ENCODE data around the gene PLEKHG4B. TPM values are rescaled to one million over a fixed set of nuclear protein-coding genes. Genes with fewer than 3 reads are reported as not detected.
A peak's percentile ranks its signal among the peaks of the same experiment; 100 is the strongest.

PLEKHG4B gene
- total RNA-seq, 4 donors from 2014 or later = 5.5 to 10.9 (median 7.1) TPM

GRCh38 chr5:189486-189885, 97.5 kb downstream of the PLEKHG4B start:
- intact Hi-C loops (cut with DNase I) = no loop called here
- DNase-seq = no peak
- Histone ChIP-seq H3K4me1 (peaks cover 14 to 25% of the 10 kb centered on the region in 2 donors), H3K4me3 (replicated peaks in 1 of 3) (no peak overlapping the region), H3K9me3 (no peaks in the 10 kb centered on the region), H3K27ac (no peak overlapping the region), H3K27me3 (no peaks in the 10 kb centered on the region), H3K36me3 (no peaks in the 10 kb centered on the region)
- WGBS, 2 donors = 92 to 96% methylated on average over 9 to 10 of the region's 10 CpGs
- no peak for TF ChIP-seq POLR2A (IDR thresholded peaks at IDR 0.05)
- TF ChIP-seq, protein P1, sequence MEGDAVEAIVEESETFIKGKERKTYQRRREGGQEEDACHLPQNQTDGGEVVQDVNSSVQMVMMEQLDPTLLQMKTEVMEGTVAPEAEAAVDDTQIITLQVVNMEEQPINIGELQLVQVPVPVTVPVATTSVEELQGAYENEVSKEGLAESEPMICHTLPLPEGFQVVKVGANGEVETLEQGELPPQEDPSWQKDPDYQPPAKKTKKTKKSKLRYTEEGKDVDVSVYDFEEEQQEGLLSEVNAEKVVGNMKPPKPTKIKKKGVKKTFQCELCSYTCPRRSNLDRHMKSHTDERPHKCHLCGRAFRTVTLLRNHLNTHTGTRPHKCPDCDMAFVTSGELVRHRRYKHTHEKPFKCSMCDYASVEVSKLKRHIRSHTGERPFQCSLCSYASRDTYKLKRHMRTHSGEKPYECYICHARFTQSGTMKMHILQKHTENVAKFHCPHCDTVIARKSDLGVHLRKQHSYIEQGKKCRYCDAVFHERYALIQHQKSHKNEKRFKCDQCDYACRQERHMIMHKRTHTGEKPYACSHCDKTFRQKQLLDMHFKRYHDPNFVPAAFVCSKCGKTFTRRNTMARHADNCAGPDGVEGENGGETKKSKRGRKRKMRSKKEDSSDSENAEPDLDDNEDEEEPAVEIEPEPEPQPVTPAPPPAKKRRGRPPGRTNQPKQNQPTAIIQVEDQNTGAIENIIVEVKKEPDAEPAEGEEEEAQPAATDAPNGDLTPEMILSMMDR (IDR thresholded peaks at IDR 0.05) = no peak

GRCh38 chr5:189976-190365, 98.0 kb downstream of the PLEKHG4B start:
- intact Hi-C loops (cut with DNase I) = no loop called here
- DNase-seq = no peak
- no peak for TF ChIP-seq POLR2A (IDR thresholded peaks at IDR 0.05)
- TF ChIP-seq, protein P1 (IDR thresholded peaks at IDR 0.05) = no peak

DNA sequence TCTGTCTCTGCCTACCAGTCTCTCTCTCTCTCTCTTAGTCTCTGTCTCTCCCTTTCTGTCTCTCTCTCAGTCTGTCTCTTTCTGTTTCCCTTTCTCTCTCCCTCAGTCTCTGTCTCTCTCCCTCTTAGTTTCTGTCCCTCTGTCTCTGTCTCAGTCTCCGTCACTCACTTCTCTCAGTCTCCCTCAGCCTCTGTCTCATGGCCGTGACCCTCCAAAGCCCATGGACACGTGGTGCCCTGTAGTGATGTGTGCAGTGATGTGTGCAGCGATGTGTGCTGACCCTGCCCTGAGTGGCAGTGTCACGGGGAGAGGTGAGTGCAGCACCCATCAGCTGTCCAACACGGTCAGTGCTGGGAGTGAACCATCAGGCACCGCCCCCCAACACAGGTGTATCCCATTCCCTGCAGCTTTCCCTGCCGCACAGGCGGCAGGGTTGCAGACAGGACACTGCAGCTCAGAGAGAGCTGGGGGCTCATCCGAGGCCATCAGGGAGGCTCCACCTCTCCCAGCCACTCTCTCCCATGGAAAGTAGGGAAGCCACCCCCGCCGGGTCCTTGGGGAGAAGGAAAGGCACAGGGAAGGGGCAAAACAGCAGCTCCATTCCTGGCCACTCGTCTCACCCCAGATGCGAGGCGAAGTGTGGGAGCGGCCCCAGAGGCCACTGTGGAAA, 98.5 kb downstream of the PLEKHG4B start:
- peak; percentile 40 to 55 for DNase-seq
- Histone ChIP-seq H3K27ac (no peak overlapping the region), H3K9me3 (no peaks in the 10 kb centered on the region), H3K4me1 (peaks cover 14 to 25% of the 10 kb centered on the region in 2 donors), H3K4me3 (replicated peaks in 1 of 3) (no peak overlapping the region), H3K36me3 (no peaks in the 10 kb centered on the region), H3K27me3 (no peaks in the 10 kb centered on the region)
- 37 to 47% methylated on average over 13 to 15 of the region's 16 CpGs for WGBS, 2 donors
- TF ChIP-seq POLR2A (IDR thresholded peaks at IDR 0.05) = no peak
- TF ChIP-seq, protein P1 (IDR thresholded peaks at IDR 0.05) = no peak
- intact Hi-C loops (cut with DNase I) = no loop called here

More at GRCh38 chr5:189976-190365, 98.0 kb downstream of the PLEKHG4B start:
- peaks cover 14 to 25% of the 10 kb centered on the region in 2 donors for H3K4me1 ChIP-seq
- H3K27me3 ChIP-seq = no peaks in the 10 kb centered on the region
- H3K27ac ChIP-seq = no peak overlapping the region
- no peak overlapping the region for H3K4me3 ChIP-seq (replicated peaks in 1 of 3)
- H3K36me3 ChIP-seq = no peaks in the 10 kb centered on the region
- 63 to 74% methylated on average over 9 to 10 of the region's 11 CpGs for whole genome bisulfite sequencing, 2 donors
- no peaks in the 10 kb centered on the region for H3K9me3 ChIP-seq

GRCh38 chr5:191036-191948, 99.3 kb downstream of the PLEKHG4B start, which contains the start of gene LRRC14B:
TSS of gene LRRC14B (plus strand) at chr5:191495. CDS start at chr5:191539, 44 bp downstream.
- WGBS, 2 donors = 23 to 33% methylated on average over 9 to 25 of the region's 56 CpGs
- intact Hi-C loops (cut with DNase I) = no loop called here
- peak; percentile 50 to 68 for DNase-seq
- no peaks in the 10 kb centered on the region for H3K27me3 ChIP-seq
- H3K27ac ChIP-seq = no peak within 1 kb of the TSS
- H3K9me3 ChIP-seq = no peaks in the 10 kb centered on the region
- H3K4me1 ChIP-seq = peaks cover 14 to 25% of the 10 kb centered on the region in 2 donors
- TF ChIP-seq, protein P1 (IDR thresholded peaks at IDR 0.05) = peak in 1 of 6 experiments; percentile 9
- no peak for TF ChIP-seq POLR2A (IDR thresholded peaks at IDR 0.05)
- H3K36me3 ChIP-seq = no peaks in the 10 kb centered on the region
- peak within 1 kb of the TSS in 1 of 3 donors; percentile 8 for H3K4me3 ChIP-seq (replicated peaks in 1 of 3)

Data from thyroid gland (tissue), 4 donors.